MM.1S (cell line): ENCODE measurements around the gene ZMPSTE24.

Experiments
- CTCF ChIP-seq: fragments of 300-600 bp; sonication (generic); IDR thresholded peaks from 2 replicates; pipeline ENCODE4 v1.5.1; 2016; ENCODE audit warnings: antibody characterized with exemption, low read length, mixed read lengths
- EZH2 ChIP-seq: fragments of 300-600 bp; sonication (generic); optimal IDR thresholded peaks from 2 replicates; pipeline ENCODE3; 2017; ENCODE audit warnings: low read depth, mild to moderate bottlenecking, antibody characterized with exemption, low read length, mixed read lengths

GRCh38 chr1:40218333-40218732, 39.7 kb upstream of the ZMPSTE24 start:
- TF ChIP-seq CTCF (no peak), EZH2 (no peak)
